ENCODE measurements around the gene FBF1. TPM values are rescaled to one million over a fixed set of nuclear protein-coding genes. Genes with fewer than 3 reads are reported as not detected.

The FBF1 gene
- total RNA-seq, 3 donors from 2014 or later, result 5.2 to 13.6 (median 5.5) TPM

- no peak for ATAC-seq
- intact Hi-C loops (cut with DNase I, micrococcal nuclease), result no loop called here
Observed at GRCh38 chr17:75931062-75931461, 9.8 kb downstream of the FBF1 start.

GRCh38 chr17:75927286-75927922, 13.4 kb downstream of the FBF1 start:
- H3K4me3 ChIP-seq, result no peak overlapping the region
- peak; percentile 36 to 54 (median 43) for DNase-seq
- ATAC-seq, result peak; percentile 71
- H3K9me3 ChIP-seq, result no peaks in the 10 kb centered on the region
- peak; percentile 25 for TF ChIP-seq CTCF (IDR thresholded peaks at IDR 0.05)
- H3K36me3 ChIP-seq (ENCODE audit: low read depth), result no peaks in the 10 kb centered on the region
- H3K4me1 ChIP-seq (ENCODE audit: low read depth), result no peaks in the 10 kb centered on the region
- intact Hi-C loops (cut with DNase I, micrococcal nuclease), result no loop called here

More at GRCh38 chr17:75931062-75931461, 9.8 kb downstream of the FBF1 start:
- no peak for TF ChIP-seq CTCF (IDR thresholded peaks at IDR 0.05)
- Histone ChIP-seq H3K36me3 (ENCODE audit: low read depth) (no peaks in the 10 kb centered on the region), H3K4me1 (ENCODE audit: low read depth) (no peaks in the 10 kb centered on the region), H3K9me3 (no peaks in the 10 kb centered on the region), H3K4me3 (no peak overlapping the region)
- peak in 1 of 3 donors; percentile 25 for DNase-seq

DNA sequence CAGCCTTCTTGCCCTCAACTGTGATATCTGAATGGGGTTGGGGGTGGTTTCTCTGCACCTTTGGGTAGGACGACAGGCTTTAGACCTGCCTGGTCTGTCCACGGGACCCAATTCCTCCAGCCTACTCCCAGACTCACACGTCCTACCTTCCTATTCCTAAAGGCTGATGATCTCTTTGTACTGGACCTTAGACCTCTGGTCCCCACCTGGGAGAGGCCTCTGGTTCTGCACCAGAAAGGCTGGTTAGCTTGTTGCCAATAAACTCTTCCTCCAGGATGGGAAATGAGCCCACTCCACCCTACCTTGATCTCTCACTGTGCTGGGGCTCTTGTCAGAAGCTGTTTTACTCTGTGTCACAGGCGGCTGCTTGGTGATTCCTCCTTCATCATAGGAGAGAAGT, 14.4 kb downstream of the FBF1 start:
- peak in 1 of 3 donors; percentile 5 for DNase-seq
- ATAC-seq, result no peak

GRCh38 chr17:75925912-75926311, 14.9 kb downstream of the FBF1 start:
- Histone ChIP-seq H3K4me3 (no peak overlapping the region), H3K9me3 (no peaks in the 10 kb centered on the region), H3K36me3 (ENCODE audit: low read depth) (no peaks in the 10 kb centered on the region), H3K4me1 (ENCODE audit: low read depth) (no peaks in the 10 kb centered on the region)
- TF ChIP-seq CTCF (IDR thresholded peaks at IDR 0.05), result no peak
- DNase-seq (peak in 1 of 3 donors; percentile 31), ATAC-seq (no peak)
- intact Hi-C loops (cut with DNase I, micrococcal nuclease), result no loop called here

More for the DNA sequence above, 14.4 kb downstream of the FBF1 start:
- no peak for TF ChIP-seq CTCF (IDR thresholded peaks at IDR 0.05)
- Histone ChIP-seq H3K36me3 (ENCODE audit: low read depth) (no peaks in the 10 kb centered on the region), H3K9me3 (no peaks in the 10 kb centered on the region), H3K4me3 (no peak overlapping the region), H3K4me1 (ENCODE audit: low read depth) (no peaks in the 10 kb centered on the region)
- intact Hi-C loops (cut with DNase I, micrococcal nuclease), result no loop called here

- intact Hi-C loops (cut with DNase I, micrococcal nuclease), result no loop called here
- Histone ChIP-seq H3K36me3 (ENCODE audit: low read depth) (no peaks in the 10 kb centered on the region), H3K9me3 (no peaks in the 10 kb centered on the region), H3K4me3 (no peak overlapping the region), H3K4me1 (ENCODE audit: low read depth) (no peaks in the 10 kb centered on the region)
- DNase-seq (peak in 1 of 3 donors; percentile 46), ATAC-seq (no peak)
- no peak for TF ChIP-seq CTCF (IDR thresholded peaks at IDR 0.05)
Observed at GRCh38 chr17:75925103-75925502, 15.7 kb downstream of the FBF1 start.

Measured in mucosa of descending colon (tissue), 3 donors.